GM04503 (cell line): ENCODE data around the gene SLC37A1.

ENCODE experiments used
- DNase-seq: peaks from one replicate; pipeline ENCODE4 v3.0.0-alpha.2; 2012; ENCODE audit warnings: low read depth

SLC37A1 gene

GRCh38 chr21:42545317-42545716, 31.7 kb downstream of the SLC37A1 start:
- DNase-seq: no peak

- no peak for DNase-seq
These were observed 32.1 kb downstream of the SLC37A1 start for GRCh38 chr21:42545745-42546144.

- no peak for DNase-seq
These were observed 32.8 kb downstream of the SLC37A1 start for GRCh38 chr21:42546433-42546832.

- DNase-seq: no peak
These were observed 33.6 kb downstream of the SLC37A1 start for GRCh38 chr21:42547001-42547905.

GRCh38 chr21:42547906-42548365, 34.3 kb downstream of the SLC37A1 start:
- DNase-seq: no peak

- no peak for DNase-seq
These were observed 35.2 kb downstream of the SLC37A1 start for GRCh38 chr21:42548687-42549406.

- DNase-seq: no peak
These were observed 37.2 kb downstream of the SLC37A1 start for GRCh38 chr21:42550817-42551216.

GRCh38 chr21:42552407-42553336, 39.0 kb downstream of the SLC37A1 start:
- DNase-seq: no peak

GRCh38 chr21:42553435-42553834, 39.8 kb downstream of the SLC37A1 start:
- DNase-seq: no peak

- no peak for DNase-seq
These were observed 40.8 kb downstream of the SLC37A1 start for GRCh38 chr21:42554251-42554961.

GRCh38 chr21:42555756-42556438, 42.2 kb downstream of the SLC37A1 start:
- DNase-seq: no peak

GRCh38 chr21:42556476-42556875, 42.8 kb downstream of the SLC37A1 start:
- DNase-seq: no peak

- DNase-seq: no peak
These were observed 43.3 kb downstream of the SLC37A1 start for GRCh38 chr21:42556960-42557359.

GRCh38 chr21:42557420-42557819, 43.8 kb downstream of the SLC37A1 start:
- no peak for DNase-seq

GRCh38 chr21:42558368-42558767, 44.7 kb downstream of the SLC37A1 start:
- DNase-seq: no peak

GRCh38 chr21:42558846-42559245, 45.2 kb downstream of the SLC37A1 start:
- DNase-seq: no peak

- DNase-seq: no peak
These were observed 45.7 kb downstream of the SLC37A1 start for GRCh38 chr21:42559326-42559725.

GRCh38 chr21:42560517-42561179, 47.0 kb downstream of the SLC37A1 start:
- DNase-seq: no peak

GRCh38 chr21:42561762-42562650, 48.4 kb downstream of the SLC37A1 start:
- DNase-seq: no peak
